Keratinocyte (primary cell): ENCODE results near the gene AGER.

Experiments used
- EZH2 ChIP-seq: IDR thresholded peaks from one replicate; pipeline ENCODE4 v1.6.1; 2012; ENCODE audit warnings: inconsistent platforms, mild to moderate bottlenecking, low read length, moderate library complexity
- TF ChIP-seq, protein P1 (sequence below), 3 experiments: IDR thresholded peaks in 1 of 3; conservative IDR thresholded peaks in 1 of 3; optimal IDR thresholded peaks in 1 of 3; 2 replicates in 2 of 3; 3 replicates in 1 of 3; pipeline versions ENCODE3 to v1.5.1; 2011; ENCODE audit warnings: low read length in 3 of 3, mild to moderate bottlenecking in 3 of 3, moderate library complexity in 2 of 3, control low read depth in 1 of 3, inconsistent platforms in 1 of 3; ENCODE audit not compliant: insufficient read depth in 2 of 3; ENCODE audit errors: extremely low read depth in 1 of 3

DNA sequence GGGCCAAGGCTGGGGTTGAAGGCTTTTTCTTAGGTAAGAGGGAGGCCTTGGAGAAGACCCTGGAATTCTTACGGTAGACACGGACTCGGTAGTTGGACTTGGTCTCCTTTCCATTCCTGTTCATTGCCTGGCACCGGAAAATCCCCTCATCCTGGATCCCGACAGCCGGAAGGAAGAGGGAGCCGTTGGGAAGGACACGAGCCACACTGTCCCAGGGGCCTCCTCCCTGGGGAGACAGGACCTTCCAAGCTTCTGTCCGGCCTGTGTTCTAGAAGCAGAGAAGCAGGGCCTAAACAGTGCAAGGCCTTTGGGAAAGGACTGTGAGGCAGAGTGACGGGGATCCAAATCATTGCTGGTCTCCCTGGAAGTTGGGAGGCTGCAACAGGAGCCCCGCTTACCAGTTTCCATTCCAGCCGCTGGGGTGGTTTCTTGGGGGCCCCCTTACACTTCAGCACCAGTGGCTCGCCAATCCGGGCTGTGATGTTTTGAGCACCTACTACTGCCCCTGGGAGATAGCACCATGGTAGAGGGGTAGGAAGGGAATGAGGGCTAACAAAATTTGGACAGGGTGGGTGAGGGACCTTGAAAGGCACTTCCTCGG is 470 bp downstream of the AGER start:
- TF ChIP-seq, protein P1, sequence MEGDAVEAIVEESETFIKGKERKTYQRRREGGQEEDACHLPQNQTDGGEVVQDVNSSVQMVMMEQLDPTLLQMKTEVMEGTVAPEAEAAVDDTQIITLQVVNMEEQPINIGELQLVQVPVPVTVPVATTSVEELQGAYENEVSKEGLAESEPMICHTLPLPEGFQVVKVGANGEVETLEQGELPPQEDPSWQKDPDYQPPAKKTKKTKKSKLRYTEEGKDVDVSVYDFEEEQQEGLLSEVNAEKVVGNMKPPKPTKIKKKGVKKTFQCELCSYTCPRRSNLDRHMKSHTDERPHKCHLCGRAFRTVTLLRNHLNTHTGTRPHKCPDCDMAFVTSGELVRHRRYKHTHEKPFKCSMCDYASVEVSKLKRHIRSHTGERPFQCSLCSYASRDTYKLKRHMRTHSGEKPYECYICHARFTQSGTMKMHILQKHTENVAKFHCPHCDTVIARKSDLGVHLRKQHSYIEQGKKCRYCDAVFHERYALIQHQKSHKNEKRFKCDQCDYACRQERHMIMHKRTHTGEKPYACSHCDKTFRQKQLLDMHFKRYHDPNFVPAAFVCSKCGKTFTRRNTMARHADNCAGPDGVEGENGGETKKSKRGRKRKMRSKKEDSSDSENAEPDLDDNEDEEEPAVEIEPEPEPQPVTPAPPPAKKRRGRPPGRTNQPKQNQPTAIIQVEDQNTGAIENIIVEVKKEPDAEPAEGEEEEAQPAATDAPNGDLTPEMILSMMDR (optimal IDR thresholded peaks at IDR 0.05 in 1 of 3, IDR thresholded peaks at IDR 0.05 in 1 of 3, conservative IDR thresholded peaks at IDR 0.05 in 1 of 3; ENCODE audit: extremely low read depth in 1 of 3, insufficient read depth in 2 of 3, low read length in 3 of 3): no peak
- no peak for TF ChIP-seq EZH2
